HG03097 (cell line): ENCODE data around the gene MID2.
"Not testable (repeated sequence)": the region's sequence is repeated elsewhere in the genome, so short reads cannot be mapped to it uniquely, and the experiment has no call there.

Source experiments
- ATAC-seq: cut with Tn5 transposase; IDR thresholded peaks from one replicate; pipeline ENCODE4 v1.9.1; 2021; ENCODE audit not compliant: unreplicated experiment, low FRiP score

MID2 gene

DNA sequence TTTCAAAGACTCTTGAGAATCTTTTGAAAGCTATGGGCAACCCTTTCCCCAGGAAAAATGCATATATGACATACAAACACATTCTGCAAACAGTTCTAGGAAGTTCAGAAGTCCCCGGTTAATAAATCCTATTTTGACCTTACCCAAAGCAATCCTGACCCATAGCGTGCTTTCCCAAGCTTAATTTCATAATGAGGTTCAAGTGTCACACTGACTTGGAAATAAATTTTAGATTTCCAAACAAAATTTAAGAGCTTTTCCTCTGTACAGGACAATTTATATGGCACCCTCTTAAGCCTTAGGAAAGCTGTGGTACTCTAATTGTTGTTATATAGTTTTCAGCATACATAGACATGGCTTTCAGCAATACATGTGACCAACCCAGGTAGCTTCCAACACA is 11.3 kb downstream of the MID2 start:
- ATAC-seq = no peak

GRCh38 chrX:107840971-107841370 is 15.3 kb downstream of the MID2 start:
- no peak for ATAC-seq

- ATAC-seq = no peak
These were observed 17.2 kb downstream of the MID2 start for GRCh38 chrX:107842715-107843400.

- no peak for ATAC-seq
These were observed 20.0 kb downstream of the MID2 start for GRCh38 chrX:107845625-107846024.

GRCh38 chrX:107848591-107848990 is 22.9 kb downstream of the MID2 start:
- no peak for ATAC-seq

- ATAC-seq = no peak
These were observed 24.2 kb downstream of the MID2 start for GRCh38 chrX:107849747-107850421.

DNA sequence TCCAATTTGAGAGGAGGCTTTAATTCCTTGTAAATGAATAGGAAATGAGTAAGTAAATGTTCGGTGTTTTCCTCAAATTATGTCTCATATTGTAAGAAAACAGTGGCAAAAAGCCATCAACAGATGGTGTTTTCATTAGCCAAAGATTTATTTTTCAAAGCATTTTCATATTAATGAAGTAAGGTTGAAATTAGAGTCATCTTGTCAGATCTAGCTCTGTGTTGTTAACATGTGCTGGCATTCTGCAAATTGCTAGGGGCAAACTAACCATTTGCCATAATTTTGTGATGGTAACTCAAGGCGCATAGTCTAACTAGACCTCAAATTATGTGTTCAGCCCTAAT is 24.7 kb downstream of the MID2 start:
- no peak for ATAC-seq

DNA sequence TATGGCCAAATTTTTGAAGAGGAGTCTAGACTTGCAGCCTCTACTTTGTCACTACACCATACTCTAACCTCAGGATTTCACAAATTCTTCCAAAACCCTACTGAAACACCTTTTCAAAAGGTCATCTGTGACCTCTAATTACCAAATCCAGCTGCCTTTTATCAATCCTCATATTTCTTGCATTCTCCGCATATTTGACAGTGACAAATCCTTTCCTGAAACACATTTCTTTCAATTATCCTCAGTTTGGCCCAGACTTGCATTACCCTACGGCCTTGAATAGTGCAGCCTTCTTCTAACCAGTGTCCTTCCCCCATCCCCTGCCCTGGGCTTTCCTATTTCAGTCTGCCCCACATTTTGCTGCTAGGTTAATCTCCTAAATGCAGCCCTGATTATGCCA is 25.5 kb downstream of the MID2 start:
- ATAC-seq = no peak

DNA sequence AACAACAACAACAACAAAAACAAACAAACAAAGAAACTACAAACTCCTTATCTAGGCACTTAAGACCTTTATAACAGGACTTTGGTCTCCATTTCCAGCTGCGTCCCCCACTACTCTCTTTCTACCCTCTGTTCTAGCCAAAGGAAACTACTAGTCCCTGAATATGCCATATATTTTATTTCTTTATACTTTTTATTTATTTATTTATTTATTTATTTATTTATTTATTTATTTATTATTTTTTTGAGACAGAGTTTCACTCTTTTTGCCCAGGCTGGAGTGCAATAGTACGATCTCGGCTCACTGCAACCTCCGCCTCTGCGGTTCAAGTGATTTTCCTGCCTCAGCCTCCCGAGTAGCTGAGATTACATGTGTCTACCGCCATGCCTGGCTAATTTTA is 26.0 kb downstream of the MID2 start:
- ATAC-seq = not testable (repeated sequence)

GRCh38 chrX:107856289-107856688 is 30.6 kb downstream of the MID2 start:
- no peak for ATAC-seq

DNA sequence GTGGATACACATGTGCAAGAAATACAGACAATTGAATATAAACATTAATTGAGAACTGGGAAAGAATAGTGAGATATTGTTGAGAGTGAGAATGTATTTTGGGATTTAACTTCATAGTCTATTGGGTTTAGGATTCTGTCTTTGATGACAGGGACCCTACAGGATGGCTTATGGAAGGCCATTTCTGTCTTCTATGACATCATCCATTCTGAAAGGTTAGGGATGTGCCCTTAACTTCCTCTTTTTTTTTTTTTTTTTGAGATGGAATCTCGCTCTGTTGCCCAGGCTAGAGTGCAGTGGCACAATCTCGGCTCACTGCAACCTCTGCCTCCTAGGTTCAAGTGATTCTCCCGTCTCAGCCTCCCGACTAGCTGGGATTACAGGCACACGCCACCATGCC is 31.4 kb downstream of the MID2 start:
- not testable (repeated sequence) for ATAC-seq

GRCh38 chrX:107857837-107858236 is 32.2 kb downstream of the MID2 start:
- no peak for ATAC-seq

GRCh38 chrX:107861056-107861455 is 35.4 kb downstream of the MID2 start:
- no peak for ATAC-seq

DNA sequence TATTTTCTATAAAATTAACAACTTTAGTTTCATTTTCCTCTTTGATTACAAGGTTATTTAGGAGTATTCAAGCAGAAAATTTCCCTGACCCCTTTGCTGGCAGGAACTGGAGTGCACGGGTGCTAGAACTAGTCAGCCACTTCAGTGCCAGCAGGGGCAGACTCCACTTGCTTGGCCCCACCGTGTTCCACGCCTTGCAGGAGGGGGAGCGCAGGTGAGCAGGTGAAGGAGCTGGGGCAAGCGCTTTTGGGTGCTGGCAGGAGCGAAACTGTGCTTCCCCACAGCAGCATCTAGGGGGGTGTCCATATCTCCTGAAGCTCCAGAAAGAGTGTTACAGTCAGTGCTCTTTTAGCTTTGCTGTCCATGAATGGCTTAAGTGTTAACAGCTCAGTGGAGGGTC is 45.5 kb downstream of the MID2 start:
- no peak for ATAC-seq

DNA sequence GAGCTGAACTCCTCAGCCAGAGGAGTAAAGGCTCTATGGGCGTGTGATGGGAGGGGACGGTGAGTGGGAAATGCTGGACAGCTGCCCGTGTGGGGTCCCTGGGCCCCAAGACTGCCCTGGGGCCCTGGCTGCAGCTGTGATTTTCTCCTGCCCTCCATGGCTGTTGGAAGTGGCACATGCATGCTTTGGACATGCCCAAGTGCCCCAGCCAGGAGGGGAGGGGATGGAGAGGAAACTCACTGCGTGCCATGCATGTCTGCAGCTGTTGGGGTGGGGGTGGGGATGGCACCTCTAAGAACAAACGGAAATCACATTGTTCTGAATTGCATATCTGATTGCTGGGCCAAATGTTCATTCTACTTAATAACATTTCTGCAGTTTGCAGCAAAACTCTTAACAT is 52.4 kb downstream of the MID2 start:
- no peak for ATAC-seq

- ATAC-seq = no peak
These were observed 54.5 kb downstream of the MID2 start for GRCh38 chrX:107880054-107880610.

- ATAC-seq = no peak
These were observed 68.4 kb downstream of the MID2 start for GRCh38 chrX:107894038-107894437.

DNA sequence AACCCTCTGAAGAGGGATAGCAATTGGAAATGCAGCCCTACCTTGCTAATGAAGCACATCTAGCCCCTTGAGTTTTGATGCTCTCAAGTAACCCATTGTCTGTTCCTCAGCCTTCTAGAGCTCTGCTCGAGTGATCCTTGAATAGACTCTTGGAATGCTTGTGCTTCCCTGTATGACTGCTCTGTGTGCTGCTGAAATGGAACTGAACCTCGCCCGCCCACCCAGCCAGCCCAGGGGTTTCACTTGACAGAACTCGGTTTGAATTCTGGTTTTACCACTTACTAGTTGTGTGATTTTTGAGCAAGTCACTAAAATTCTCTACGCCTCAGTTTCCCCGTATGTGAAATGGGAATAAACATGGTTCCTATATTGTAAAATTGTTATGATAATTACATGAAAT is 77.1 kb downstream of the MID2 start:
- ATAC-seq = no peak

GRCh38 chrX:107905366-107905765 is 79.7 kb downstream of the MID2 start:
- no peak for ATAC-seq

DNA sequence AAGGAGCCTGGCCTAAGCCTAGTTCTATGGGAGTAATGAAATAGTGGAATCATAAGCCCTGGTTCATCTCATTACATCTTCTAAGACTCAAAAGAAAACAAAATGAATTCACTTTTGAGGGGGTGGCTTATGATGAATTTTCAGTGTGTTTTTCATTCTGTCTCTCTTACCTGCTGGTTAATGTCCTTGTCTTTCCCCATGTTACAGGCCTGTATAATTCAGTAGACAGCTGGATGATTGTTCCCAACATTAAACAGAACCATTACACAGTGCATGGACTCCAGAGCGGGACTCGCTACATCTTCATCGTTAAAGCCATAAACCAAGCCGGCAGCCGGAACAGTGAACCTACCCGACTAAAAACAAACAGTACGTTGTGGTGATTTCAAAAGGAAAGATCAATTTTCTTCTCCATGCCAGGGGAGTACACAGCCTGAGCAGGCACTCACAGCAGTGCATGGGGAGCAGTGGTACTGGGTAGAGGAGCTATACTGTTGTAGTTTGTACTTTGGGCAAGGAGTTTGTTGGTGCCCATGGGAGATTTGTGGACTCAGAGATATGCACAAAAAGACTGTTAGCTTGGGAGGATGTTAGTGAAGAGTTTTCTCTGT is 98.6 kb downstream of the MID2 start:
- ATAC-seq = no peak

GRCh38 chrX:107934262-107934661 is 108.6 kb downstream of the MID2 start:
- no peak for ATAC-seq

DNA sequence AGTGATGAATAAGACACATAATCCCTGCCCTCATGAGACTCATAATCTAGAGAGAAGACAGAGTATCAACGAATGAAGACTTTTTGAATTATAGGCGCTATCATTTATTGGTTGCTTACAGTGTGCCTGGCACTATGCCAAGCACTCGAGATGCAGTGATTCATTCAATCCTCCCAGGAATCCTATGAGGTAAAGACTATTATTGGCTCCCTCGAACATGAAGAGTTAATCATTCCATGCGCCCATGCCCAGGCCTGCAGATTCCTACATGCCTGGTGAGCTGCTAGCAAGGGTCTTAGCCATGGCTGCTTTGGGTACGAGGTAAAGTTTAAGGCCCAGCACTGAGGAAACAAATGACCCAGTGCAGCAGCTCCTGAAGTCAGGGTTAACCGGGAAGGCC is 109.5 kb downstream of the MID2 start:
- ATAC-seq = no peak
